Breast epithelium (tissue), 3 donors: ENCODE data around the gene MAL.

ENCODE experiments used
- POLR2A ChIP-seq: fragments of 450-650 bp; IDR thresholded peaks from one replicate; pipeline ENCODE4 v1.6.1; 2016; ENCODE audit warnings: antibody characterized with exemption, mild to moderate bottlenecking, moderate library complexity
- POLR2AphosphoS5 ChIP-seq, 3 donors: sonication (generic); formaldehyde crosslinking; IDR thresholded peaks; one replicate each; pipeline ENCODE4 v1.6.1; 2017; ENCODE audit warnings: antibody characterized with exemption in 3 of 3
- TF ChIP-seq, protein P1 (sequence below), 3 donors: fragments of 450-650 bp; IDR thresholded peaks; one replicate each; pipeline ENCODE4 v1.5.1; 2016 to 2017; ENCODE audit warnings: antibody characterized with exemption in 3 of 3, mild to moderate bottlenecking in 3 of 3, moderate library complexity in 3 of 3

DNA sequence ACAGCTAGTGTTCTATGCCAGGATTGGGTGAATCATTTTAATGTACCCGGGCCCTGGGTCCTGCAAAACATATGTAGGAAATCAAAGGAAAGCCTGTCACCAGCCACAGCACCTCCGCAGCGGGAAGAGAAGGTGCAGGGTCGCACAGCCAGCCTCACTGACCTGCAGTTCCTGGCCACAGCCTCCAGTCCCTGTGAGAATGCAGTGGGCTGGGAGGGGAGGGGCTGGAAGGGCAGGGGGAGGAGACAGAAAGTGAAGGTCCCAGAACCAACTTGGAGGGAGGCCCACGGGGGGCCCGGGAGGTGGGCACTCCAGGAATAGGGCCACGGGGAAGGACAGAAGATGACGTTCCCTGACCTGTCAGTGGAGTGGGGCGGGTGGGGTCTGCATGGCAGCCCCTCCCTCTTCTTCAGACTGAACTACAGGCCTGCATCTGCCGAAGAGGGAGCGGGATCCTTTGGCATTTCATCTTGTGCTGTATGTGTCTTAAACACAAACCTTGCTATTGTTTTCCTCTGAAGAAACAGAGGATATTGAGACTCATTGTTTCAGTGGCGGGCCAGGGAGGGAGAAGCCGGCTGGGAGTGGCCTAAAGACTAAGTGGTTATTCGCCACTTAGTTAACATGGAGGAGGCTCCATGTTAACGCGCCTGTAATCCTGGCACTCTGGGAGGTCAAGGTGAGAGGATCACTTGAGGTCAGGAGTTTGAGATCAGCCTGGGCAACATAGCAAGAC, 7.5 kb downstream of the MAL start:
- TF ChIP-seq, protein P1, sequence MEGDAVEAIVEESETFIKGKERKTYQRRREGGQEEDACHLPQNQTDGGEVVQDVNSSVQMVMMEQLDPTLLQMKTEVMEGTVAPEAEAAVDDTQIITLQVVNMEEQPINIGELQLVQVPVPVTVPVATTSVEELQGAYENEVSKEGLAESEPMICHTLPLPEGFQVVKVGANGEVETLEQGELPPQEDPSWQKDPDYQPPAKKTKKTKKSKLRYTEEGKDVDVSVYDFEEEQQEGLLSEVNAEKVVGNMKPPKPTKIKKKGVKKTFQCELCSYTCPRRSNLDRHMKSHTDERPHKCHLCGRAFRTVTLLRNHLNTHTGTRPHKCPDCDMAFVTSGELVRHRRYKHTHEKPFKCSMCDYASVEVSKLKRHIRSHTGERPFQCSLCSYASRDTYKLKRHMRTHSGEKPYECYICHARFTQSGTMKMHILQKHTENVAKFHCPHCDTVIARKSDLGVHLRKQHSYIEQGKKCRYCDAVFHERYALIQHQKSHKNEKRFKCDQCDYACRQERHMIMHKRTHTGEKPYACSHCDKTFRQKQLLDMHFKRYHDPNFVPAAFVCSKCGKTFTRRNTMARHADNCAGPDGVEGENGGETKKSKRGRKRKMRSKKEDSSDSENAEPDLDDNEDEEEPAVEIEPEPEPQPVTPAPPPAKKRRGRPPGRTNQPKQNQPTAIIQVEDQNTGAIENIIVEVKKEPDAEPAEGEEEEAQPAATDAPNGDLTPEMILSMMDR (IDR thresholded peaks at IDR 0.05) = no peak
- TF ChIP-seq POLR2A (no peak), POLR2AphosphoS5 (IDR thresholded peaks at IDR 0.05) (no peak)
